Neural progenitor cell (in vitro differentiated cells): ENCODE measurements around the gene OR8A1. TPM values are rescaled to one million over a fixed set of nuclear protein-coding genes. Genes with fewer than 3 reads are reported as not detected.
"Not testable (repeated sequence)": the region's sequence is repeated elsewhere in the genome, so short reads cannot be mapped to it uniquely, and the experiment has no call there.

Source experiments
- DNase-seq: peaks from one replicate; pipeline ENCODE4 v3.0.0-alpha.2; 2016; ENCODE audit warnings: low spot score
- H2AFZ ChIP-seq: fragments of 200-600 bp; sonication (generic); replicated peaks from 2 replicates; pipeline ENCODE4 v1.6.1; 2016; ENCODE audit warnings: antibody characterized with exemption
- H3F3A ChIP-seq: fragments of 200-600 bp; sonication (generic); 2 replicates; pipeline ENCODE4 v1.6.1; 2016; ENCODE audit warnings: antibody characterized with exemption, low read depth
- H3K27ac ChIP-seq: fragments of 200-600 bp; sonication (generic); 2 replicates; pipeline ENCODE4 v1.5.1; 2016; ENCODE audit warnings: mild to moderate bottlenecking
- H3K27me3 ChIP-seq: fragments of 200-600 bp; sonication (generic); 2 replicates; pipeline ENCODE4 v1.6.1; 2016; ENCODE audit warnings: mild to moderate bottlenecking, moderate library complexity
- H3K36me3 ChIP-seq: fragments of 200-600 bp; sonication (generic); 2 replicates; pipeline ENCODE4 v1.5.1; 2016
- H3K4me1 ChIP-seq: fragments of 200-600 bp; sonication (generic); 2 replicates; pipeline ENCODE4 v1.6.1; 2016; ENCODE audit warnings: mixed run types
- H3K4me2 ChIP-seq: fragments of 200-600 bp; sonication (generic); 2 replicates; pipeline ENCODE4 v1.6.1; 2016
- H3K4me3 ChIP-seq: fragments of 200-600 bp; sonication (generic); 2 replicates; pipeline ENCODE4 v1.5.1; 2016
- H3K79me2 ChIP-seq: fragments of 200-600 bp; sonication (generic); 2 replicates; pipeline ENCODE4 v1.6.1; 2016; ENCODE audit warnings: low read depth
- H3K9ac ChIP-seq: fragments of 200-600 bp; sonication (generic); 2 replicates; pipeline ENCODE4 v1.6.1; 2016
- H3K9me3 ChIP-seq: fragments of 200-600 bp; sonication (generic); 2 replicates; pipeline ENCODE4 v1.5.1; 2016; ENCODE audit warnings: low read depth
- H4K20me1 ChIP-seq: fragments of 200-600 bp; sonication (generic); 2 replicates; pipeline ENCODE4 v1.6.1; 2016; ENCODE audit warnings: low read depth
- H3K27ac Mint-ChIP-seq: 3 replicates; pipeline ENCODE4 v1.8.0; 2021; ENCODE audit warnings: mixed read lengths
- H3K27me3 Mint-ChIP-seq: 2 replicates; pipeline ENCODE4 v1.8.0; 2022; ENCODE audit warnings: low read depth, mild to moderate bottlenecking, inconsistent platforms, moderate library complexity, mixed read lengths; ENCODE audit not compliant: insufficient read depth
- H3K36me3 Mint-ChIP-seq: 3 replicates; pipeline ENCODE4 v1.8.0; 2021; ENCODE audit warnings: mixed read lengths
- H3K4me1 Mint-ChIP-seq: 3 replicates; pipeline ENCODE4 v1.8.0; 2021; ENCODE audit warnings: mixed read lengths
- H3K4me3 Mint-ChIP-seq: 3 replicates; pipeline ENCODE4 v1.8.0; 2021; ENCODE audit warnings: mild to moderate bottlenecking, moderate library complexity, mixed read lengths
- H3K9me3 Mint-ChIP-seq: 3 replicates; pipeline ENCODE4 v1.8.0; 2020; ENCODE audit warnings: mixed read lengths
- CTCF ChIP-seq: fragments of 200-600 bp; sonication (generic); IDR thresholded peaks from 2 replicates; pipeline ENCODE4 v1.5.1; 2017; ENCODE audit warnings: antibody characterized with exemption, mild to moderate bottlenecking
- EZH2 ChIP-seq: fragments of 200-600 bp; sonication (generic); IDR thresholded peaks from 2 replicates; pipeline ENCODE4 v1.6.1; 2017; ENCODE audit warnings: antibody characterized with exemption, mild to moderate bottlenecking, moderate library complexity
- EZH2phosphoT487 ChIP-seq: fragments of 200-600 bp; sonication (generic); IDR thresholded peaks from 2 replicates; pipeline ENCODE4 v1.6.1; 2017; ENCODE audit warnings: antibody characterized with exemption
- total RNA-seq: library from RNA; depleted of rRNA; stranded (reverse); fragments of >200 nt; gene quantifications from 2 replicates; pipeline ENCODE4 v1.2.3, GENCODE V29; 2015; ENCODE audit warnings: low replicate concordance

Gene OR8A1
- total RNA-seq, 1 donor from 2014 or later, result not detected

- Histone ChIP-seq H3K4me3 (no peak overlapping the region), H4K20me1 (no peaks in the 10 kb centered on the region), H3K9me3 (no peaks in the 10 kb centered on the region), H3K79me2 (no peaks in the 10 kb centered on the region), H3F3A (no peaks in the 10 kb centered on the region), H3K4me2 (no peak overlapping the region), H3K4me1 (no peaks in the 10 kb centered on the region), H3K9ac (no peak overlapping the region), H3K27ac (no peak overlapping the region), H3K36me3 (no peaks in the 10 kb centered on the region), H2AFZ (peak overlapping the region; percentile 27), H3K27me3 (peaks cover 5% of the 10 kb centered on the region)
- no peak overlapping the region for H3K27ac Mint-ChIP-seq
- H3K9me3 Mint-ChIP-seq, result no peaks in the 10 kb centered on the region
- no peak for DNase-seq
- H3K36me3 Mint-ChIP-seq, result no peaks in the 10 kb centered on the region
- peaks cover 2% of the 10 kb centered on the region for H3K27me3 Mint-ChIP-seq
- H3K4me3 Mint-ChIP-seq, result no peak overlapping the region
- H3K4me1 Mint-ChIP-seq, result peaks cover 10% of the 10 kb centered on the region
- TF ChIP-seq EZH2phosphoT487 (no peak), EZH2 (no peak)
Measured at GRCh38 chr11:124597626-124598025, 27.8 kb downstream of the OR8A1 start.

DNA sequence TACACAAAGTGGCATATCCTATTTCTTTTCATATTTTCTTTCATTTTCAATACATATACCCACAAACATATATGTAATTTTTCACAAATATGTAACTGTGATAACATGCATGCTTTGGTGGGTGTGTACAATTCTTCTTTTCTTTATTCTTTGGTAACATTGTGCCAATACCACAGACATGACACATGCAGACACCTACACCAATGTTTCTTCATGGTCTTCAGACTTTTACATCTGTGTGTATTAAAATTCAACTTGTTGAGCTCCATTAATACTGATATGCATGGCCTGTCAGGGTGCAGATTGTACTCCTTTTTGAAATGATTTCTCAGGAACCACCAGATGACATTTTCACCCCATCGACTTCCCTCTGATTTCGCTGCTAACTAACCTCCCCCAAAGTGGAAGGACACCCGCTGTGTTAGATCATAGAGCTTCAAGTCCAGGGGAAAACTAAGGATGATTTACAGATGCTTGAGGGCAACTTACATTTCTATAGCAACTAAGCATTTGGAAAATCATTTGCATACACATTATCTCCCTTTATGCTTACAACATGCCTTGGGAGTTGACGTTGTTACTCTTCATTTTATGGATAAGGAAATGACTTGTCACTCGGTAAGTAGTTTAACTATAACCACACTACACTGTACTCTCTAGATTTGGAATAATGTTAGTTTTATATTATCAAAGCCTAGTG is 31.0 kb downstream of the OR8A1 start:
- DNase-seq, result no peak
- Mint-ChIP-seq H3K27me3 (peaks cover 2% of the 10 kb centered on the region), H3K27ac (no peak overlapping the region), H3K4me1 (peaks cover 10% of the 10 kb centered on the region), H3K4me3 (no peak overlapping the region), H3K36me3 (no peaks in the 10 kb centered on the region), H3K9me3 (no peaks in the 10 kb centered on the region)
- Histone ChIP-seq H3K9me3 (no peaks in the 10 kb centered on the region), H3K27me3 (peaks cover 5% of the 10 kb centered on the region), H2AFZ (no peak overlapping the region), H3K4me2 (no peak overlapping the region), H4K20me1 (no peaks in the 10 kb centered on the region), H3K79me2 (no peaks in the 10 kb centered on the region), H3F3A (no peaks in the 10 kb centered on the region), H3K27ac (no peak overlapping the region), H3K9ac (no peak overlapping the region), H3K4me1 (no peaks in the 10 kb centered on the region), H3K36me3 (no peaks in the 10 kb centered on the region), H3K4me3 (no peak overlapping the region)
- TF ChIP-seq CTCF, result no peak
- TF ChIP-seq EZH2phosphoT487, result no peak
- no peak for TF ChIP-seq EZH2

GRCh38 chr11:124602193-124602592 is 32.4 kb downstream of the OR8A1 start:
- no peaks in the 10 kb centered on the region for H3K36me3 ChIP-seq
- H3K9me3 ChIP-seq, result no peaks in the 10 kb centered on the region
- no peak overlapping the region for H3K9ac ChIP-seq
- no peaks in the 10 kb centered on the region for H3K79me2 ChIP-seq
- H3K4me3 Mint-ChIP-seq, result no peak overlapping the region
- DNase-seq, result no peak
- H3F3A ChIP-seq, result no peaks in the 10 kb centered on the region
- H3K27ac ChIP-seq, result no peak overlapping the region
- no peaks in the 10 kb centered on the region for H4K20me1 ChIP-seq
- H3K36me3 Mint-ChIP-seq, result no peaks in the 10 kb centered on the region
- no peaks in the 10 kb centered on the region for H3K9me3 Mint-ChIP-seq
- H3K4me1 Mint-ChIP-seq, result peaks cover 10% of the 10 kb centered on the region
- H3K4me2 ChIP-seq, result no peak overlapping the region
- no peaks in the 10 kb centered on the region for H3K4me1 ChIP-seq
- no peak overlapping the region for H3K4me3 ChIP-seq
- TF ChIP-seq EZH2 (no peak), EZH2phosphoT487 (no peak), CTCF (no peak)
- no peak overlapping the region for H2AFZ ChIP-seq
- peaks cover 2% of the 10 kb centered on the region for H3K27me3 Mint-ChIP-seq
- peaks cover 5% of the 10 kb centered on the region for H3K27me3 ChIP-seq
- no peak overlapping the region for H3K27ac Mint-ChIP-seq

GRCh38 chr11:124602723-124603122 is 32.9 kb downstream of the OR8A1 start:
- not testable (repeated sequence) for H3K4me3 ChIP-seq, H3K27ac ChIP-seq, DNase-seq, H3F3A ChIP-seq, H3K4me3 Mint-ChIP-seq, H3K27me3 ChIP-seq, H4K20me1 ChIP-seq, H3K36me3 ChIP-seq, H3K9ac ChIP-seq, H2AFZ ChIP-seq, H3K27ac Mint-ChIP-seq, H3K9me3 Mint-ChIP-seq, H3K27me3 Mint-ChIP-seq, H3K79me2 ChIP-seq, H3K4me1 Mint-ChIP-seq, H3K4me1 ChIP-seq, H3K36me3 Mint-ChIP-seq, H3K9me3 ChIP-seq, H3K4me2 ChIP-seq
